Suprapubic skin (tissue), 4 donors: Measurements from ENCODE around the gene INPP5K.

ENCODE experiments used
- EP300 ChIP-seq: sonication (generic); formaldehyde crosslinking; IDR thresholded peaks from one replicate; pipeline ENCODE4 v1.6.1; 2017; ENCODE audit warnings: antibody characterized with exemption
- POLR2A ChIP-seq, 2 donors: fragments of 450-650 bp; IDR thresholded peaks; one replicate each; pipeline ENCODE4 v1.6.1; 2017; ENCODE audit warnings: antibody characterized with exemption in 2 of 2, mild to moderate bottlenecking in 2 of 2, moderate library complexity in 2 of 2
- POLR2AphosphoS5 ChIP-seq, 3 donors: sonication (generic); formaldehyde crosslinking; IDR thresholded peaks; one replicate each; pipeline ENCODE4 v1.6.1; 2017; ENCODE audit warnings: antibody characterized with exemption in 3 of 3
- TF ChIP-seq, protein P1 (sequence below), 2 donors: fragments of 200-600 bp in 1 of 2; fragments of 450-650 bp in 1 of 2; sonication (generic) in 1 of 2; IDR thresholded peaks; one replicate each; pipeline ENCODE4 v1.5.1; 2016 to 2019; ENCODE audit warnings: antibody characterized with exemption in 2 of 2, mild to moderate bottlenecking in 1 of 2, moderate library complexity in 1 of 2

DNA sequence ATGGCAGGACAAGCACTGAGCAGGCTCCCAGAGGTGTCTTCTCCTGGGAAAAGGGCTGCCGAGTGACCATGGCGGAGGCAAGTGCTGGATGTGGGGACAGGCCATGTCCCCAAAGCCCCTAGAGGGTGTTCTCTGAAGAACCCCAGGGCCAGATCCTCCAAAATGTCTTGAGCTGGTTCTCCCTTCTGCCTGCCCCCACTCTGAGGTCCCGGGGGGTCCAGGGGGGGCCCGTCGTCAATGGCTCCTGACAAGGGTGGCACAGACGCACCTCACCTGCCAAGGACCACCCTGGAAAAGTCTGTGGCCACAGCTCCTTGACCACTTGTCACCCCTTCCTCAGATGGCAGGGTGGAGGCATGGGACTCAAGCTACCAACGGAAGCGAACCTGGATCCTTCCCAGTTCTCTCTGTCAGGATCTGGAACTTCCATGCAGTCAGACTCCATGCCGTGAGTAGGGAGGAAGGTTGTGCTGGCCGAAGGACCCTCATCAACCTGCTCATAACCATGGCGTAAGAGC is 21.6 kb downstream of the INPP5K start:
- TF ChIP-seq, protein P1, sequence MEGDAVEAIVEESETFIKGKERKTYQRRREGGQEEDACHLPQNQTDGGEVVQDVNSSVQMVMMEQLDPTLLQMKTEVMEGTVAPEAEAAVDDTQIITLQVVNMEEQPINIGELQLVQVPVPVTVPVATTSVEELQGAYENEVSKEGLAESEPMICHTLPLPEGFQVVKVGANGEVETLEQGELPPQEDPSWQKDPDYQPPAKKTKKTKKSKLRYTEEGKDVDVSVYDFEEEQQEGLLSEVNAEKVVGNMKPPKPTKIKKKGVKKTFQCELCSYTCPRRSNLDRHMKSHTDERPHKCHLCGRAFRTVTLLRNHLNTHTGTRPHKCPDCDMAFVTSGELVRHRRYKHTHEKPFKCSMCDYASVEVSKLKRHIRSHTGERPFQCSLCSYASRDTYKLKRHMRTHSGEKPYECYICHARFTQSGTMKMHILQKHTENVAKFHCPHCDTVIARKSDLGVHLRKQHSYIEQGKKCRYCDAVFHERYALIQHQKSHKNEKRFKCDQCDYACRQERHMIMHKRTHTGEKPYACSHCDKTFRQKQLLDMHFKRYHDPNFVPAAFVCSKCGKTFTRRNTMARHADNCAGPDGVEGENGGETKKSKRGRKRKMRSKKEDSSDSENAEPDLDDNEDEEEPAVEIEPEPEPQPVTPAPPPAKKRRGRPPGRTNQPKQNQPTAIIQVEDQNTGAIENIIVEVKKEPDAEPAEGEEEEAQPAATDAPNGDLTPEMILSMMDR (IDR thresholded peaks at IDR 0.05) = no peak
- TF ChIP-seq POLR2A (IDR thresholded peaks at IDR 0.05) = no peak
- TF ChIP-seq POLR2AphosphoS5 (IDR thresholded peaks at IDR 0.05) = no peak
- no peak for TF ChIP-seq EP300
